GM11168 (cell line): ENCODE results near the gene OSBPL2.

ENCODE experiments used
- in situ Hi-C: fragments of 300-500 bp; cut with MboI; formaldehyde crosslinking; loops from one replicate; pipeline ENCODE4 v1.12.0; 2022; ENCODE audit warnings: low sequenced_read_pairs; ENCODE audit not compliant: unreplicated experiment

OSBPL2 gene

GRCh38 chr20:62293111-62293784 lies 54.9 kb downstream of the OSBPL2 start:
- in situ Hi-C loops: no loop called here

DNA sequence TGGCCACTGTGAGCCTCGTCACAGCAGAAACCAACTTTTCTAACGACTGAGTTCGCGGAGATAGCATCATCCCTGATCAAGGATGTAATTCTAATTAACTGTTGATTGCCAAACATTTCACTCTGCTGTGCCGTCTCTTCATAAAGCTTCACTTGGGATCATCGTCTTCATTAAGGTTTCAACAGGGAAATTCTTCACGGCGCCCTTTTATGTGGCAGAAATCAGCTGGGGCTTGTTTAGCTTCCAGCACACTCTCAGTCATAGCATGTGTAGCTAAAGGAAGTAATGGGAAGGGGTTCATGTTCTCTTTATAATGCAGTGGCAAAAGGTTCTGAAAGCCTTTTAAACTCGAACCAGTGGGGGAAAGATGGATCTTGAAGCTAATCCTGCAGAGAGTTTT lies 55.6 kb downstream of the OSBPL2 start:
- in situ Hi-C loops: no loop called here

GRCh38 chr20:62294516-62294915 lies 56.2 kb downstream of the OSBPL2 start:
- in situ Hi-C loops: no loop called here

DNA sequence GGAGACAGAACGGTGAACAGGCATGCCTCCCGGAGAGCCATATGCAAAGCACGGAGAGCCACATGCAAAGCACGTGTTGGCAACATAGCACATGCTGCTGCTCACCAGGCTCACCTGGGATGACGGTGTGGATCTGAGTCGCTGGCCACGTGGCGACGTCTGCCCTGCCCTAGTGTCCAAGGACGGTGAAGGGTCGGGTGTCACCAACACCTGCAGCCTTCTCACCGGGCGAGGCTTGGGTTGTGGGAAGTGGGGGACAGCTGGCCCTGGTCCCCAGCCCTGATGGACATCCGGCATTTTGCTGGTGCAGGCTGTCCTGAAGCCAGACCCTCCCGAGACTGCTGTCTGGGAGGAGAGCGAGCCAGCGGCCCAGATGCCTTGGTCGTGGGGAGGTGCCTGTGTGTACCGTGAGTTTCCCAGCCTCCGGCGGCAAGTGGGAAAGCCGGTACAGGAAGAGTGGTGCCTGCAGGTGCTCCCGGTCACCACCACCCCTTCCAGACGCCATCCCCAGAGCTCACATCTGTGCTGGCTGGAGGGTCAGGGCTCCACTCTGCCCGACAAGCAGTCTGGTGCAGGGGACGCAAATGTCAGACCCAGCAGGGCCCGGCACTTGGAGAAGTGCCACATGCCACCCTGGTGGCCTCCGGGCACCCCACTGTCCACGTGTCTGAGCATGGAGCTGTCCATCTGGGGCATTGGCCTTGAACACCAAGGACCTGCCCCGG lies 58.6 kb downstream of the OSBPL2 start:
- in situ Hi-C loops: no loop called here

DNA sequence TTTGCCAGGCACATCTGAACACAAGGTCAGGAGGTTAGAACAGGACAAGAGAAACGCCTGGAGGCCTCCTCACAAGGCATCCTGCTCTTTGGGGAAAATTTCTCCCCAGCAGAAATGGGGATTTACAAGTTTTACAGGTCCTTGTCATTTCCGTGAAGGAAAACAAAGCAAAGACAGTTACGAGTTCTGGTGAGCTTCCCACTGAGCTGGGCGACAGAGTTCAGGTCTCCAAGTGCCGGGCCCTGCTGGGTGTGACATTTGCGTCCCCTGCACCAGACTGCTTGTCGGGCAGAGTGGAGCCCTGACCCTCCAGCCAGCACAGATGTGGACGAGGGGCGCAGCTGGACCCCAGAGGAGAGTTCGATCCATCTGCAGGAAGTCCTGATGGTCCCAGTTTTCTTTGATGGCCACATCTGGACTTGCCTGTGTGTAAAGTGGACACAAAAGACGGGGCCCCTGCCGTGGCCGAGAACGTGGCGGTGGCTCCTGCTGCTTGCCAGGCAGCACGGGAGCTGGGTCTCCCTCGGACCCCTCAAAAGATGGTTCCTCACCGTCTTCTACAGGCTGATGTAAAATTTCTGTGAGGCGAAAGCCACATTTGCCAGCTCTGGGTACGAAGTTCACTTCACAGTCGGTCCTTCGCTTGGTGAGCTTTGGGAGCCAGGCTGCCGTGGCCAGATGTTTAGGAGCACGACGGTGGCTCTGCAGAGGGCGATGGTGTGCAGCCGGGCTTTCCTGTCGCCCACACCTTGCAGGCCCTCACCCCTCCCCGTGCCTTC lies 59.3 kb downstream of the OSBPL2 start:
- in situ Hi-C loops: no loop called here

- in situ Hi-C loops: no loop called here
These were observed 60.4 kb downstream of the OSBPL2 start for GRCh38 chr20:62298577-62299249.

GRCh38 chr20:62299666-62300236 lies 61.4 kb downstream of the OSBPL2 start:
- in situ Hi-C loops: loop anchor here (5.0 kb wide), 1 partner anchor 83 kb away; no protein-coding TSS in a partner anchor

DNA sequence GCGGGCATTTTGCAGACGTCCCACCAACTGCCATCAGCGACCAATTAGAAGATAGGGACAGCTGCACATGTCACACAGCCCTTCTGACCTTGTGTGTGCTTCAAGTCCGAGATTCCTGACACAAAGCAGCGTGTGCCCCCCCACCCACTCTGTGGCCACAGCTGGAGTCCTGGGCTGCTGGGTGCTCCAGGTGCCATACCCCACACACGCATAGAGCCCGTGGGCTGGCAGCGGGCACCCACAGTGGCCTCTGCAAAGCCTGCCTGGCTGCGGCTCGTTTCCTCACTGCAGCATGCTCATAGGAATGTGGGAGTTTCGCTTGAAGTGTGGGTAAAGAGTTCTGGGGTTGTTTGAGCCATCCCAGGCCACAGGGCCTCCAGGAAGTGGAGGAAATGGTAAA lies 62.0 kb downstream of the OSBPL2 start:
- in situ Hi-C loops: loop anchor here (5.0 kb wide), 1 partner anchor 82 kb away; no protein-coding TSS in a partner anchor

DNA sequence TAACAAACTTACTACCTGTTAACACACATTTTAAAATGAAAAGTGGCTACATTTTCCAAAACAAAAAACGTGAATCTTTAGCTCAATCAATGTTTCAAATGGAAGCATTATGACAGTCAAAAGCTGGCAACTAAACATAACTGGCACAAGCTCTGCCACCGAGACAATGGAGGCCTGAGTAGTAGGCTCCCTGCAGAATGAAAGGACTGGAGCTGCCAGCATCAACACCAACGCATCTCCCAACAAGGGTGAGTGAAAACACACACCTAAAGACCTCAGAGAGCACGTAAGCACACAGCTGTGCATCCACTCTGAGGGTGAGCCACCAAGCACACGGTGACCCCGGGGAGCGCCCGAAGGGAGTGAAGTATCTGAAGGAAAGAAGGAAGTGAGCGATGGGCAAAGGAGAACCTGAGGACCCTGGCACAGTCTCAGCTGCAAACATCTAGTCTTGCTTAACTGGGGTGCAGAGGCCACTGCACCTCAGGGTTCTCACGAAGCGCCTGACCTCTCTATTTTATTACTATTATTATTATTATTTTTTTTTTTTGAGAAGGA lies 62.9 kb downstream of the OSBPL2 start:
- in situ Hi-C loops: loop anchor here (5.0 kb wide), 1 partner anchor 81 kb away; no protein-coding TSS in a partner anchor

- in situ Hi-C loops: loop anchor here (5.0 kb wide), 1 partner anchor 80 kb away; no protein-coding TSS in a partner anchor
These were observed 63.5 kb downstream of the OSBPL2 start for GRCh38 chr20:62301773-62302340.

GRCh38 chr20:62302341-62303061 lies 64.2 kb downstream of the OSBPL2 start, which contains the start of gene ADRM1:
Gene ADRM1 (plus strand): TSS chr20:62302997. CDS start chr20:62303569, 572 bp downstream.
- in situ Hi-C loops: loop anchor here (5.0 kb wide), 1 partner anchor 80 kb away; no protein-coding TSS in a partner anchor

DNA sequence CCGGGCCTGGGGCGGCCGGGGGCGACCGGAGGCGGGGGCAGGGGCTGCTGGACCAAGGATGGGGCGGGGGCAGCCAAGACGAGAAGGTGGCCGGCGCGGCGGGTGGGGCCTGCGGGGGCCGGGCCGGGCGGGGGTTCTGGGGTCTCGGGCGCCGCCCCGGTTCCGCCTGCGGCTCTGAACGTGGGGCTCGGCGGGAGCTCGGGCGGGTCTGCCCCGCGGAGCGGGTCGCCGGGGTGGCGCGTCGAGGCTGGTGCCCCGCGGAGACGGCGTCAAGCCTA lies 64.7 kb downstream of the OSBPL2 start:
- in situ Hi-C loops: loop anchor here (5.0 kb wide), 1 partner anchor 79 kb away; no protein-coding TSS in a partner anchor

- in situ Hi-C loops: loop anchor here (5.0 kb wide), 1 partner anchor 79 kb away; no protein-coding TSS in a partner anchor
These were observed 65.3 kb downstream of the OSBPL2 start for GRCh38 chr20:62303340-62304226.

DNA sequence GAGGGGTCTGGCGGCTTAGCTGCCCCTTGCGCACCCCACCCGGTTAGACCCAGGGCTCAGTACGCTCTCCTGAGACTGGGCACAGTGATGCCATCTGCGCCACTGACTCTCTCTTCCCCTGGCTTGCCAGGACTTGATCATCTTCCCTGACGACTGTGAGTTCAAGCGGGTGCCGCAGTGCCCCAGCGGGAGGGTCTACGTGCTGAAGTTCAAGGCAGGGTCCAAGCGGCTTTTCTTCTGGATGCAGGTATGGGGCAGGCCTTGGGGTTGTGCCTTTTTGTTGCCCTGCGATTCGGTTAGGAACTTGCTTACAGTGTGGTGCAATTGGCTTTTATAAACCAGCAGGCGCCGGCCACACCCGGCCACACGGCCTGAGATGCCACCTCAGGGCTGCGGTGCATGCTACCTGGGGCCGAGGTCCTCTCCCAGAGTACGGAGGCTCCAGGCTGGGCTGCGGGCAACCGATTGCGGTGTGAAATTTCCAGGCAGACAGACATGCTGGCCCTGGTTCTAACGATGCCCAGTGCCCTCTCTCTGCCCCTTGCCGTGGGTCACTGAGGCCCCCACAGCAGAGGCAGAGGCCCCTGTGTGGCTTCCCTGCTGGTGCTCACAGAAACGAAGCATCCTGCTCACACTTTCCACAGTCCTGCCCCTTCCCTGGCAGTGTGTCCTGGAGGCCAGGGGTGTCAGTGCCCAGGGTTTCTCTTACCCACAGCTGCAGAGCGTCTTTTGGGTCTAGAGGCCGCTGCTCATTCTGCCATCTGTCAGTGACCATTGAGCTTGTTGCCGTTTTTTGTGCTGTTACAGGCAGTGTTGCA lies 66.2 kb downstream of the OSBPL2 start:
- in situ Hi-C loops: loop anchor here (5.0 kb wide), 1 partner anchor 78 kb away; no protein-coding TSS in a partner anchor

GRCh38 chr20:62305149-62305764 lies 66.9 kb downstream of the OSBPL2 start:
- in situ Hi-C loops: no loop called here

DNA sequence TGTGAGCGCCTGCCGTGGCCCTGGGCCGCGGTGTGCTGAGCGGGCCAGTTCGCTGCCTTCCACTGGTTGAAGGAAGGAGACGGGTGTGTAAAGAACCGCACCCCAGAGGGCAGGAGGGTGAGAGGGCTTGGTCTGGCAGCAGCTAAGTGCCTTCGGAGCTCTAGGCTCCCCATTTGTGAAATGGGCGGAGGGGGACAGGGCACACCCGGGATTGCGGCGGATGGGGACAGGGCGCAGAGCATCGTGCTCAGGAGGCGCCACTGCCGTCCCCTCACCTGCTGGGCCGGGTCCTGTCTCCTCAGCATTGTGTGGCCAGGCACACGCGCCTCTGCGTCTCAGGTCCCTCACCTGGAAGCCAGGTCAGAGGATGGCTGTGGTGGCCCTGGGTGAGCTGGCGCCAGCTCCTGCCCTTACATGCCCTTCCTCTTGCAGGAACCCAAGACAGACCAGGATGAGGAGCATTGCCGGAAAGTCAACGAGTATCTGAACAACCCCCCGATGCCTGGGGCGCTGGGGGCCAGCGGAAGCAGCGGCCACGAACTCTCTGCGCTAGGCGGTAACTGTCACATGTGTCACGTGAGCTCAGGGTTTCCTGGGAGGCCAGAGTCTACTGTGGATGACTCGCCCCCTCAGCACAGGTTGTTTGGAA lies 67.6 kb downstream of the OSBPL2 start:
- in situ Hi-C loops: no loop called here
